Measurements from ENCODE around the gene ARL3. TPM values are rescaled to one million over a fixed set of nuclear protein-coding genes. Genes with fewer than 3 reads are reported as not detected.

ARL3 gene
- total RNA-seq, 1 donor from 2014 or later = 5.9 TPM

DNA sequence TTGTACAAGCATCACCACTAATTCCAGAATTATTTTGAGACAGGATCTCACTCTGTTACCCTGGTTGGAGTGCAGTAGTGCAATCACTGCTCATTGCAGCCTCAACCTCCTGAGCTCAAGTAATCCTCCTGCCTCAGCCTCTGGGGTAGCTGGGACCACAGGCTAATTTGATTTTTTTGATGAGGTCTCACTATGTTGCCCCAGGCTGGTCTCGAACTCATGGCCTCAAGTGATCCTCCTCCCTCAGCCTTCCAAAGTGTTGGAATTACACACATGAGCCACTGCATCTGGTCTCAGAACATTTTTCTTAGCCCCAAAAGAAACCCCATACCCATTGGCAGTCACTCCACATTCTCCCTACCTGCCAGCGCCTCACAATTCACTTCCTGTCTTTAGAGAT is 26.0 kb upstream of the ARL3 start:
- H3K36me3 ChIP-seq (ENCODE audit: control insufficient read depth, insufficient read depth, low read length) = no peaks in the 10 kb centered on the region
- H3K27me3 ChIP-seq (ENCODE audit: control insufficient read depth, insufficient read depth, low read length) = no peaks in the 10 kb centered on the region
- TF ChIP-seq, protein P1, sequence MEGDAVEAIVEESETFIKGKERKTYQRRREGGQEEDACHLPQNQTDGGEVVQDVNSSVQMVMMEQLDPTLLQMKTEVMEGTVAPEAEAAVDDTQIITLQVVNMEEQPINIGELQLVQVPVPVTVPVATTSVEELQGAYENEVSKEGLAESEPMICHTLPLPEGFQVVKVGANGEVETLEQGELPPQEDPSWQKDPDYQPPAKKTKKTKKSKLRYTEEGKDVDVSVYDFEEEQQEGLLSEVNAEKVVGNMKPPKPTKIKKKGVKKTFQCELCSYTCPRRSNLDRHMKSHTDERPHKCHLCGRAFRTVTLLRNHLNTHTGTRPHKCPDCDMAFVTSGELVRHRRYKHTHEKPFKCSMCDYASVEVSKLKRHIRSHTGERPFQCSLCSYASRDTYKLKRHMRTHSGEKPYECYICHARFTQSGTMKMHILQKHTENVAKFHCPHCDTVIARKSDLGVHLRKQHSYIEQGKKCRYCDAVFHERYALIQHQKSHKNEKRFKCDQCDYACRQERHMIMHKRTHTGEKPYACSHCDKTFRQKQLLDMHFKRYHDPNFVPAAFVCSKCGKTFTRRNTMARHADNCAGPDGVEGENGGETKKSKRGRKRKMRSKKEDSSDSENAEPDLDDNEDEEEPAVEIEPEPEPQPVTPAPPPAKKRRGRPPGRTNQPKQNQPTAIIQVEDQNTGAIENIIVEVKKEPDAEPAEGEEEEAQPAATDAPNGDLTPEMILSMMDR (IDR thresholded peaks at IDR 0.05; ENCODE audit: insufficient read depth, low read length, poor library complexity, severe bottlenecking) = no peak
- no peak for DNase-seq (ENCODE audit: low read depth)
- H3K4me3 ChIP-seq (ENCODE audit: low read depth, low read length) = no peak overlapping the region

DNA sequence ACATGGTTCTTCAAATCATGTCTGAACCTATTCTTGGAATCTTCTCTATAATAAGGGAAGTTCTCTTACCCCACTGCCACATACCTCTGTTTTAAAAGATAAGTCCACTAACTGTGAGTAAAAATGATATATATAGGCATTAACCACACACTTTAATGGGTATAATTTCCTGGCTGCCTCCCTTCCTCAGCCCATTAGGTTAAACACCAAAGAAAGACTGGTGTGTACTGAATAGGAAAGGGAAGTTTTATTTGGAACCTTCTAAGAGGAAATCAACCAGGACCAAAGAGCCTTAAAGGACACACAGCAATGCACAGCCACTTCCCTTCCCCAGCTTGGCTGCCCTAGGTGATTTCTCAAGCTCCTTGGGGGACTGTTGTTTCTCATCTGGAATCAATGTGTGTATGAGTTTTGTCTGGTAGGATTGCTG is 24.5 kb upstream of the ARL3 start:
- TF ChIP-seq, protein P1 (IDR thresholded peaks at IDR 0.05; ENCODE audit: insufficient read depth, low read length, poor library complexity, severe bottlenecking) = no peak
- H3K27me3 ChIP-seq (ENCODE audit: control insufficient read depth, insufficient read depth, low read length) = no peaks in the 10 kb centered on the region
- no peak for DNase-seq (ENCODE audit: low read depth)
- no peak overlapping the region for H3K4me3 ChIP-seq (ENCODE audit: low read depth, low read length)
- H3K36me3 ChIP-seq (ENCODE audit: control insufficient read depth, insufficient read depth, low read length) = no peaks in the 10 kb centered on the region

DNA sequence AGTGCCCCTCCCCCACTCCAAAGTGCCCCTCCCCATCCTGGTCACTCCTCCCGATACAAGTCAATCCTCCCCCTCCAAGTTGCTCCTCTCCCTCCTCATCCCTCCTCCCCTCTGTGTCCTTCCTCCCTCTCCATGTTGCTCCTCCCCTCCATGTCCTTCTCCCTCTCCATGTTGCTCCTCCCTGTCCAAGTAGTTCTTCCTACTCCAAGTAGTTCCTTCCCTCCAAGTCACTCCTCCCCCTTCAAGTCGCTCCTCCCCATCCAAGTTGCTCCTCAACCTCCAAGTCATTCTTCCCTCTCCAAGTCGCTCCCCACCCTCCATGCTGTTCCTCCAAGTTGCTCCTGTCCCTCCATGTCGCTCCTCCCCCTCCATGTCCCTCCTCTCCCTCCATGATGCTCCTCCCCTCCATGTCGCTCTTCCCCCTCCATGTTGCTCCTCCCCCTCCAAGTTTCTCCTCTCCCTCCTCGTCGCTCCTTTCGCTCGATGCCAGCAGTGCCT is 20.9 kb upstream of the ARL3 start:
- peaks cover 1% of the 10 kb centered on the region for H3K36me3 ChIP-seq (ENCODE audit: control insufficient read depth, insufficient read depth, low read length)
- no peaks in the 10 kb centered on the region for H3K27me3 ChIP-seq (ENCODE audit: control insufficient read depth, insufficient read depth, low read length)
- H3K4me3 ChIP-seq (ENCODE audit: low read depth, low read length) = no peak overlapping the region
- no peak for DNase-seq (ENCODE audit: low read depth)
- TF ChIP-seq, protein P1 (IDR thresholded peaks at IDR 0.05; ENCODE audit: insufficient read depth, low read length, poor library complexity, severe bottlenecking) = no peak

DNA sequence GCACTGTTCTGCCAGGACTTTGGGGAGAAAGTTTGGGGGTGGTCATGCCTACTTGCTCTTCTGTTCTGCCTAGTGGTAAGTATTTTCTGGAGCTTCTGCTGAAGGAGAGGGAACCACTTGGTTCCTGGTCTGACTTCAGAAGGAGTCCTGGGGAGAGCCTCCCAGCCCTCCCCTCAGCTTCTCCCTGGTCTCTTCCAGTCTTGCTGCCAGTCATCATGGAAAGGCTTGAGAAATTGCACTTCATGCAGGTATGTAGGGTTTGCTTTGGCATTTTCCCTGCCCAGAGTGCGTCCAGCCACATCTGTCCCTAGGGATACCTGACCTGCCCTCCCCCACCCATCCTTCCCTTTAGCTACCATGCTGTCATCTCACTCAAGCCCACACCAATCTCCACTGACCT is 18.5 kb upstream of the ARL3 start:
- Histone ChIP-seq H3K4me3 (ENCODE audit: low read depth, low read length) (no peak overlapping the region), H3K27me3 (ENCODE audit: control insufficient read depth, insufficient read depth, low read length) (no peaks in the 10 kb centered on the region), H3K36me3 (ENCODE audit: control insufficient read depth, insufficient read depth, low read length) (peaks cover 1% of the 10 kb centered on the region)
- no peak for DNase-seq (ENCODE audit: low read depth)
- TF ChIP-seq, protein P1 (IDR thresholded peaks at IDR 0.05; ENCODE audit: insufficient read depth, low read length, poor library complexity, severe bottlenecking) = no peak

DNA sequence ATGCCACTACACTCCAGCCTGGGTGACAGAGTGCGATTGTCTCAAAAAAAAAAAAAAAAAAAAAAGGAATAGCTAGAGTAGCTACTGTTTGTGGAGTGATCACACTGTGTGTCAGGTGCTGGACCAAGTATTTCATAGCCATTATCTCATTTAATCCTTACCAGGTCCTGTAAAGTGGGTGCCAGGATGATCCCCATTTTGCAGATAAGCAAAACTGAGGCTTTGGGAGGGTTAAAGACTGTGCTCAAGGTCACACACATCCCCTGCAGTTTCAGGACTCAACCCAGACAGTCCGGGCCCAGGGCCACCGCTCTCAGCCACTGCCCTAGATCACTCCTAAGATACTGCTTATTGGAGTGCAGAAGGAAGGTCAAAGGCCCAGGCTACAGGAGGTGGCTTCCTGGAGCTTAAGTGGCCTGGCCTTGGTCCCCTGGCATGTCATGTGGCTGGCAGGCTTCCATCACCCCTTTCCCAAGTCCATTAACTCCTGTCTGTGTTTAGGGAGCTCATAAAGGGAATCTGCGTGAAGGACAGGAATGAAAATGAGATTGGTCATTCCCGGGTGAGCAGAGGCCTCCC is 17.1 kb upstream of the ARL3 start:
- Histone ChIP-seq H3K4me3 (ENCODE audit: low read depth, low read length) (no peak overlapping the region), H3K27me3 (ENCODE audit: control insufficient read depth, insufficient read depth, low read length) (no peaks in the 10 kb centered on the region), H3K36me3 (ENCODE audit: control insufficient read depth, insufficient read depth, low read length) (peaks cover 1% of the 10 kb centered on the region)
- TF ChIP-seq, protein P1 (IDR thresholded peaks at IDR 0.05; ENCODE audit: insufficient read depth, low read length, poor library complexity, severe bottlenecking) = no peak
- DNase-seq (ENCODE audit: low read depth) = no peak
